LoVo (cell line): ENCODE results near the gene TMEM150B.
A peak's percentile ranks its signal among the peaks of the same experiment; 100 is the strongest.

ENCODE experiments used
- DNase-seq: peaks from one replicate; pipeline ENCODE4 v3.0.0-alpha.2; 2016; ENCODE audit warnings: low spot score

Gene TMEM150B

GRCh38 chr19:55305983-55306562, 19.1 kb downstream of the TMEM150B start:
- DNase-seq: no peak

- peak; percentile 26 for DNase-seq
Observed at GRCh38 chr19:55305491-55305890, 19.6 kb downstream of the TMEM150B start.

GRCh38 chr19:55304980-55305379, 20.2 kb downstream of the TMEM150B start:
- no peak for DNase-seq

DNA sequence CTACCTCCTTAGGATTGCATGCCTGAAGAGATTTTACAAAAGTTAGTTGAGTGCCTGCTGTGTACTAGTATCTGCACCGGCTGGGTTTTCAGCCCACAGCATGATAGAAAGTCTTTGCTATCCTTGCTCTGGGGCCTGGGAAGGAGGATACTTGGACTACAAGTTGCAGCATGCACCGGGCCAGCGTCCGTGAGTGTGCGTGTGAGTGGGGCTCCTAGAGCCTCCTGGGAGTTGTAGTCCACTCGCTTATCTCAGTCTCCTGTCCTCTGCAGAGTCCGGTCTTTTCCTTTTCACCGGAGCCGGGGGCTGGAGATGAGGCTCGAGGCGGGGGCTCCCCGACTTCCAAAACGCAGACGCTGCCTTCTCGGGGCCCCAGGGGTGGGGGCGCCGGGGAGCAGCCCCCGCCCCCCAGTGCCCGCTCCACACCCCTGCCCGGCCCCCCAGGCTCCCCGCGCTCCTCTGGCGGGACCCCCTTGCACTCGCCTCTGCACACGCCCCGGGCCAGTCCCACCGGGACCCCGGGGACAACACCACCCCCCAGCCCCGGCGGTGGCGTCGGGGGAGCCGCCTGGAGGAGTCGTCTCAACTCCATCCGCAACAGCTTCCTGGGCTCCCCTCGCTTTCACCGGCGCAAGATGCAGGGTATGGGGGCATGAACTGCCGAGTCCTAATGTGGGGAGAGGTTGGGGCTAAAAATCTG, 20.7 kb downstream of the TMEM150B start:
- DNase-seq: no peak

GRCh38 chr19:55303477-55303876, 21.7 kb downstream of the TMEM150B start:
- no peak for DNase-seq

DNA sequence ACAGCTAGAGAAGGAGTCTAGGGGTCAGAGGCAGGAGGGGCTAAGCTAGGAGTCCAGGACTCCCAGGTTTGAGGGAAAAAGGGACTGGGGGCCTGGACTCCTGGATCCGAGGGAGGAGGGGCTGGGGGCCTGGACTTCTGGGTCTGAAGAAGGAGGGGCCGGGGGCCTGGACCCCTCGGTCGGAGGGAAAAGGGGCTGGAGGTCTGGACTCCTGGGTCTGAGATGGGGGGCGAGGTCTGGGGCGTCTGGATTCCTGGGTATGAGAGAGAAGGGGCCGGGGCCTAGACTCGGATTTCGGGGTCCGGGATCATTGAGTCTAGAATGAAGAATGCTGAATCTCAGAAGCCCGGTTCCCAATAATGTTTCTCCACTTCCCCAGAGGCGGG, 22.8 kb downstream of the TMEM150B start:
- no peak for DNase-seq

DNA sequence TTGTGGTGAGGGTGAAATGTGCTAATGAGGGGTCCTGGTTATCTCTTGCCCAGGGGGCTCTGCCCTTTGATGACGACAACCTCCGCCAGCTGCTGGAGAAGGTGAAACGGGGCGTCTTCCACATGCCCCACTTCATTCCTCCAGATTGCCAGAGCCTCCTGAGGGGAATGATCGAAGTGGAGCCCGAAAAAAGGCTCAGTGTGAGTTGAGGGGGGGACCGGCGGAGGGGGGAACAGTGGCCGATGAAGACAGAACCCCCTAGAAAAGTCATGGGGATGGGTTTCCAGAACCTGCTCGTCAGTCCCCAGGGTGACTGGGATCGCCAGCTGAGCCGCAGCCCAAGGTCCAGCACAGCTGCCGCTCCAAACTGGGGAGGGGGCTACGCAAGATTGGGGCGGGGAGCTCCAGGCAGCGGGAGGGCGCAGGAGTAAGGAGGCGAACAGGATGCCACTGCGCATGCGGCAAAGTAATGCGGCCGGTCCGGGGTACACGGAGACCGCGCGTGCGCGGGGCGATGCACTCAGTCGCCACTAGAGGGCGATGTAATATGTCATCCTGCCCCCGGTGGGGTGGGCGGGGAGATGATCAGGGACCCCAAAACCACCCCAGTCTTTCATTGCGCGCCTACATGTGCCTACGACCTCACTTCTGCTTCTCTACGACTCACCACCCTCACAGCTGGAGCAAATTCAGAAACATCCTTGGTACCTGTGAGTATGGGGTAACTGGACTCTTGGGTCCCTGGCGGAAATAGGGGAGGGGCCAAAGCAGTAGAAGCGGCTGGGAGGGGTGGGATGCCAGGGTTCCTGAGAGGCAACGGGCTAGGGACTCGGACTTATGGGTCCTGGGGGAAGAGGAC, 23.5 kb downstream of the TMEM150B start:
- peak; percentile 80 for DNase-seq

DNA sequence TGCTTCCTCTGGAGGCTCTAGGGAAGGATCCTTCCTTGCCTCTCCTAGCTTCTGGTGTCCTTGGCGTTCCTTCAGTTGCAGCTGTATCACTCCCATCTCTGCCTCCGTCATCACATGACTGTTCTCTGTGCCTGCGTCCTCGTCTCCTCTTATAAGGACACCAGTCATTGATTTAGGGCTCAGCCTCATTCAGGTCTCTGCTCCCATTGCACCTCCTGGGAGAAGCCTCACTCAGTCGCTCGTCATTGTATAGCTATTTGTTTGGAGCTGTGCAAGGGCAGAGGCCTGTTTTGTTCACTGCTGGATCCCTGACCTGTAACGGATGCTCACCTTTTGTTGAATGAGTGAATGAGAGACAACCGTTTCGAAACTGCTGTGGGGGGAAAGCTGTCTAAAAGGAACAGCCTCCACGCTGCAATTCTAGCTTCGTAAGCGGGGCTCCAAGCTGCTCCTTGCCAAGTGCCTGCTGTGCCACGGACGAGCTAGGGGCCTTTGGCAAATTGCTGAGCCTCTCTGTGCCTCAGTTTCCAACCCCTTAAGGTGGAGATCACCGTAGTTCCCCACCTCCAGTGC, 24.2 kb downstream of the TMEM150B start:
- DNase-seq: no peak

DNA sequence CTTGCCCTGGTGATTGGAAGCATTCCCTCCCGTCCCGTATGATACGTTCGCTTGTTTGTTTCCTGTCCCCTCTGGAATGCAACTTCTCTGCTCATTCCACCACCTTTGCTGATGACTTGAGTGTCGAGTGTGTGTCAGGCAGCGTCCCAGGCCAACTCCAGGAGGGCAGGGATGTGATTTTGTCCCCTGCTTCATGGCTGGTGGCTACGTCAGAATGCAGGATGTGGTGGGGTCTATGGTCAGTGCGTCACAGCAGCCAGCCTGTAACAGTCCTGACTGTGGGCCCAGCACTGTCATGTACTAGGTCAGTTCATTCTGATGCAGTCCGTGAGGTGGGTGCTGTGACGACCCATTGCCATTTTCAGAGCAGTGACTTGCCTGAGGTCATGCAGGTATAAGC, 25.1 kb downstream of the TMEM150B start:
- no peak for DNase-seq

- DNase-seq: no peak
Observed at GRCh38 chr19:55297267-55297666, 27.9 kb downstream of the TMEM150B start.

GRCh38 chr19:55289117-55289796, 35.9 kb downstream of the TMEM150B start:
- no peak for DNase-seq

DNA sequence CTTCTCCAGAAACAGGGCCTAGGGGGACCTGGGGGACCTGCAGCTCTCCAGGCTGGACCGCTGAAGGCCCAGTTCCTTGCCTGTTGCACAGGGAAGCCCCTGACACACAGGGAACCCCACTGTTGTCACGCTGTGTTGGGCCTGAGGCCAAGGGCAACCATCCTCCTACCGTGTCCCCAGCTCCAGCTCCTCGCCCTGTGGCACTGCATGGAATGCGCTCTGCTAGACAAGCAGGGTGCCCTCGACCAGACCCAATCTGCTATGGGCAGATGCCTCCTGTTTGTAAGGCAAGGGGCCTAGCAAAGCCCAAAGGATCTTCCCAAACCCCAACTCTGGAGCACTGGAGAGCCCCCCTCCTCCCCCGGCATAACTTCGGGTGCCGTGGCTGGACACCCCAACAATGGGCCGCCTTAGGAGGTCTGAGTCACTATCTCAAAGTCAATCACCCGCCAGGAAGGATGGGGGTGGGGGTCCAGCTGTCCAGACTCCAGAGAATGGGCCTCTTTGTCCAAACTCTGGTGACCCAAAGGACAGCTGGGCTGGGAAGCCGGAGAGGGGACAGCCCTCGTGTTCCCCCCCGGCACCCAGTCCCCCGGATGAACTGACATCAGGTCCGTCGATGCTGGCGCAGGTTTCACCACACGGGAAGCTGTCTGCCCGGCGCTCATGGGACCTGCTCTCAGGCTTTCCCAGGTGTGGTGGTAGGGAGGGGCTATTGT, 37.6 kb downstream of the TMEM150B start:
- DNase-seq: no peak

GRCh38 chr19:55285229-55285890, 39.8 kb downstream of the TMEM150B start:
- DNase-seq: no peak

GRCh38 chr19:55284405-55285058, 40.6 kb downstream of the TMEM150B start:
- DNase-seq: no peak

DNA sequence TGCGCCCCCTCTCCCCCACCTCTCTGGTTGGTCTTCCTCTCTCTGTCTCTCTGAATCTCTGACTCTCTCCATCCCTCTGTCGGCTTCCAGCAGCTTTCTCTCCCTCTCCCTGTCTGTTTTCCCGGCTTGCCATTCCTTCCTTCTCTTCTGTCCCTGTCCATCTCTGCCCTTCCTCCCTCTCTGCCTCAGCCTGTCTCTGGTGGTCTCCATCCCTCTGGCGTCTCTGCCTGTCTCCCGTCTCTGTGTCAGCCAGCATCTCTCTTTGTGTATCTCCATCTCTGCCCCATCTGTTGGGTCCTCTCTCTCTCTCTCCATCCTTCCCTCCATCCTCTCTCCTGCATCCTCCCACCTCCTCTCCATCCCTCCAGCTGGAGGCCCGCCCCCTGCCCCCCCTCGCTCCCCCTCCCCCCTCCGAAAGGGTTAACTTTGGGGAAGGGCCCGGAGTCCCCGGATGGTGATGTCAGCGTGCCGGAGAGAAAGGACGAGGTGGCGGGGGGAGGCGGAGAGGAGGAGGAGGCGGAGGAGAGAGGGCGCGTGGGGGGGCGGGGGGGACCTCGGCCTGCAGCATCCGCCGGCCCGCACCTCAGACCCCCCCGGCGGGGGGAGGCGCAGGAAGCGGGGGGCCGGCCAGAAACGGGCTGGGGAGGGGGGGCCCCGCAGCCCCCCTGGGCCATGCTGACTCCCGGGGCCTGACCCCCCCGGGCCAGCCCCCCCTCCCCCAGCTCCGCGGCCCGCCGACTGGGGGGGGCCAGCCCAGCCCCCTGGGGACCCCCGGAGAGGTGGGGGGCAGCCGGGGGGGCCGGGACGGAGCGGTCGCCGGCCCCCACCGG, 41.4 kb downstream of the TMEM150B start, which contains the start of gene BRSK1:
Gene BRSK1, plus strand, starts transcription at position 450 of the 830 bp plus-strand sequence. CDS start 446 bp downstream, outside the sequence.
- DNase-seq: peak; percentile 38

- peak; percentile 96 for DNase-seq
Observed at GRCh38 chr19:55279770-55280643, 45.1 kb downstream of the TMEM150B start, which contains the start of gene HSPBP1. Gene HSPBP1 (minus strand): TSS chr19:55280110. CDS start chr19:55279608, 502 bp downstream.

GRCh38 chr19:55279340-55279739, 45.8 kb downstream of the TMEM150B start:
- no peak for DNase-seq
